Liver (tissue), 3 donors: ENCODE measurements around the gene SLC4A3.

Source experiments
- EGR1 ChIP-seq, 2 donors: IDR thresholded peaks; 2 replicates each; pipeline ENCODE4 v1.6.1; 2016 to 2018; ENCODE audit warnings: antibody characterized with exemption in 2 of 2, low read depth in 2 of 2
- GABPA ChIP-seq, 2 donors: IDR thresholded peaks in 1 of 2; conservative IDR thresholded peaks in 1 of 2; 2 replicates each; pipeline ENCODE4 v1.6.1; 2016; ENCODE audit warnings: antibody characterized with exemption in 2 of 2, mild to moderate bottlenecking in 1 of 2, moderate library complexity in 1 of 2
- HNF4G ChIP-seq: IDR thresholded peaks from 2 replicates; pipeline ENCODE4 v1.6.1; 2016; ENCODE audit warnings: antibody characterized with exemption
- NR2F2 ChIP-seq: IDR thresholded peaks from 2 replicates; pipeline ENCODE4 v1.6.1; 2016; ENCODE audit warnings: antibody characterized with exemption
- RAD21 ChIP-seq, 2 donors: IDR thresholded peaks; 2 replicates each; pipeline ENCODE4 v1.6.1; 2016; ENCODE audit warnings: antibody characterized with exemption in 2 of 2, mild to moderate bottlenecking in 2 of 2
- TAF1 ChIP-seq: conservative IDR thresholded peaks from 2 replicates; pipeline ENCODE4 v1.6.1; 2016; ENCODE audit warnings: antibody characterized with exemption, mild to moderate bottlenecking
- YY1 ChIP-seq: IDR thresholded peaks from 2 replicates; pipeline ENCODE4 v1.6.1; 2016; ENCODE audit warnings: antibody characterized with exemption, mild to moderate bottlenecking
- TF ChIP-seq, protein P1 (sequence below): IDR thresholded peaks from 2 replicates; pipeline ENCODE4 v1.6.1; 2016; ENCODE audit warnings: antibody characterized with exemption, mild to moderate bottlenecking
- TF ChIP-seq, protein P2 (sequence below): fragments of 150-350 bp; IDR thresholded peaks from 2 replicates; pipeline ENCODE4 v1.5.1; 2017; ENCODE audit warnings: improper control_type of control experiment, low read depth, low read length; ENCODE audit not compliant: missing input control
- TF ChIP-seq, protein P3 (sequence below): IDR thresholded peaks from 2 replicates; pipeline ENCODE4 v1.6.1; 2016; ENCODE audit warnings: antibody characterized with exemption
- TF ChIP-seq, protein P4 (sequence below): IDR thresholded peaks from 2 replicates; pipeline ENCODE4 v1.6.1; 2016; ENCODE audit warnings: antibody characterized with exemption
- donor health status: healthy.
- donor health status: healthy.

DNA sequence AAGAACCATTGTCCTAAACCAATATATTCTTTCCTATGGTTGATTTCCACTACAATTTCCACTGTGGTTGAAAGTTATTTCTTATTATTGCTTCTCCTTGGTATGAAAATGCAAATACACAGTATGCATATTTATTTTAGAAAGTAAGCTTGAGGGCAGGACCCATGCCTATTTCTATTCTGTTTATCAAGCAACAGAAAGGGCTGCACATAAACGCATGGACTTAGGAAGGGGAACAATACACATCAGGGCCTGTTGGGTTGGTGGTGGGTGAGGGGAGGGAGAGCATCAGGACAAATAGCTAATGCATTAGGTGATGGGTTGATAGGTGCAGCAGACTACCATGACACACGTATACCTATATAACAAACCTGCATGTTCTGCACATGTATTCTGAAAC is 20.7 kb downstream of the SLC4A3 start:
- TF ChIP-seq TAF1, result no peak
- TF ChIP-seq, protein P1, sequence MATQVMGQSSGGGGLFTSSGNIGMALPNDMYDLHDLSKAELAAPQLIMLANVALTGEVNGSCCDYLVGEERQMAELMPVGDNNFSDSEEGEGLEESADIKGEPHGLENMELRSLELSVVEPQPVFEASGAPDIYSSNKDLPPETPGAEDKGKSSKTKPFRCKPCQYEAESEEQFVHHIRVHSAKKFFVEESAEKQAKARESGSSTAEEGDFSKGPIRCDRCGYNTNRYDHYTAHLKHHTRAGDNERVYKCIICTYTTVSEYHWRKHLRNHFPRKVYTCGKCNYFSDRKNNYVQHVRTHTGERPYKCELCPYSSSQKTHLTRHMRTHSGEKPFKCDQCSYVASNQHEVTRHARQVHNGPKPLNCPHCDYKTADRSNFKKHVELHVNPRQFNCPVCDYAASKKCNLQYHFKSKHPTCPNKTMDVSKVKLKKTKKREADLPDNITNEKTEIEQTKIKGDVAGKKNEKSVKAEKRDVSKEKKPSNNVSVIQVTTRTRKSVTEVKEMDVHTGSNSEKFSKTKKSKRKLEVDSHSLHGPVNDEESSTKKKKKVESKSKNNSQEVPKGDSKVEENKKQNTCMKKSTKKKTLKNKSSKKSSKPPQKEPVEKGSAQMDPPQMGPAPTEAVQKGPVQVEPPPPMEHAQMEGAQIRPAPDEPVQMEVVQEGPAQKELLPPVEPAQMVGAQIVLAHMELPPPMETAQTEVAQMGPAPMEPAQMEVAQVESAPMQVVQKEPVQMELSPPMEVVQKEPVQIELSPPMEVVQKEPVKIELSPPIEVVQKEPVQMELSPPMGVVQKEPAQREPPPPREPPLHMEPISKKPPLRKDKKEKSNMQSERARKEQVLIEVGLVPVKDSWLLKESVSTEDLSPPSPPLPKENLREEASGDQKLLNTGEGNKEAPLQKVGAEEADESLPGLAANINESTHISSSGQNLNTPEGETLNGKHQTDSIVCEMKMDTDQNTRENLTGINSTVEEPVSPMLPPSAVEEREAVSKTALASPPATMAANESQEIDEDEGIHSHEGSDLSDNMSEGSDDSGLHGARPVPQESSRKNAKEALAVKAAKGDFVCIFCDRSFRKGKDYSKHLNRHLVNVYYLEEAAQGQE, result no peak
- no peak for TF ChIP-seq RAD21 (IDR thresholded peaks at IDR 0.05)
- no peak for TF ChIP-seq HNF4G
- TF ChIP-seq, protein P2, sequence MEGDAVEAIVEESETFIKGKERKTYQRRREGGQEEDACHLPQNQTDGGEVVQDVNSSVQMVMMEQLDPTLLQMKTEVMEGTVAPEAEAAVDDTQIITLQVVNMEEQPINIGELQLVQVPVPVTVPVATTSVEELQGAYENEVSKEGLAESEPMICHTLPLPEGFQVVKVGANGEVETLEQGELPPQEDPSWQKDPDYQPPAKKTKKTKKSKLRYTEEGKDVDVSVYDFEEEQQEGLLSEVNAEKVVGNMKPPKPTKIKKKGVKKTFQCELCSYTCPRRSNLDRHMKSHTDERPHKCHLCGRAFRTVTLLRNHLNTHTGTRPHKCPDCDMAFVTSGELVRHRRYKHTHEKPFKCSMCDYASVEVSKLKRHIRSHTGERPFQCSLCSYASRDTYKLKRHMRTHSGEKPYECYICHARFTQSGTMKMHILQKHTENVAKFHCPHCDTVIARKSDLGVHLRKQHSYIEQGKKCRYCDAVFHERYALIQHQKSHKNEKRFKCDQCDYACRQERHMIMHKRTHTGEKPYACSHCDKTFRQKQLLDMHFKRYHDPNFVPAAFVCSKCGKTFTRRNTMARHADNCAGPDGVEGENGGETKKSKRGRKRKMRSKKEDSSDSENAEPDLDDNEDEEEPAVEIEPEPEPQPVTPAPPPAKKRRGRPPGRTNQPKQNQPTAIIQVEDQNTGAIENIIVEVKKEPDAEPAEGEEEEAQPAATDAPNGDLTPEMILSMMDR, result no peak
- TF ChIP-seq, protein P3, sequence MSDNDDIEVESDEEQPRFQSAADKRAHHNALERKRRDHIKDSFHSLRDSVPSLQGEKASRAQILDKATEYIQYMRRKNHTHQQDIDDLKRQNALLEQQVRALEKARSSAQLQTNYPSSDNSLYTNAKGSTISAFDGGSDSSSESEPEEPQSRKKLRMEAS, result no peak
- TF ChIP-seq YY1, result no peak
- no peak for TF ChIP-seq NR2F2
- TF ChIP-seq, protein P4, sequence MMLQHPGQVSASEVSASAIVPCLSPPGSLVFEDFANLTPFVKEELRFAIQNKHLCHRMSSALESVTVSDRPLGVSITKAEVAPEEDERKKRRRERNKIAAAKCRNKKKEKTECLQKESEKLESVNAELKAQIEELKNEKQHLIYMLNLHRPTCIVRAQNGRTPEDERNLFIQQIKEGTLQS, result no peak
- no peak for TF ChIP-seq GABPA (IDR thresholded peaks at IDR 0.05 in 1 of 2, conservative IDR thresholded peaks at IDR 0.05 in 1 of 2)
- no peak for TF ChIP-seq EGR1 (IDR thresholded peaks at IDR 0.05; ENCODE audit: low read depth in 2 of 2)
